ENCODE measurements around the gene LRTM2. TPM values are rescaled to one million over a fixed set of nuclear protein-coding genes. Genes with fewer than 3 reads are reported as not detected.

LRTM2 gene
- total RNA-seq, 3 donors from 2014 or later (not counting 1 experiment from before 2014, with no cell fraction given), result not detected

GRCh38 chr12:1777798-1778197 is 42.6 kb upstream of the LRTM2 start:
- Mint-ChIP-seq H3K4me3 (no peak overlapping the region), H3K9me3 (no peaks in the 10 kb centered on the region), H3K27ac (no peak overlapping the region), H3K36me3 (peaks cover 14% of the 10 kb centered on the region), H3K4me1 (peaks cover 31 to 33% of the 10 kb centered on the region in 2 donors), H3K27me3 (ENCODE audit: low read depth in 2 of 2) (no peaks in the 10 kb centered on the region)
- Histone ChIP-seq H3K27ac (ENCODE audit: low read length) (no peak overlapping the region), H3K36me3 (ENCODE audit: control insufficient read depth, insufficient read depth, low read length) (peaks cover 32% of the 10 kb centered on the region), H3K27me3 (ENCODE audit: control insufficient read depth, insufficient read depth, low read length) (no peaks in the 10 kb centered on the region), H3K4me3 (ENCODE audit: low read length) (no peak overlapping the region), H3K4me1 (ENCODE audit: control insufficient read depth, insufficient read depth, low read length) (no peaks in the 10 kb centered on the region), H3K9me3 (ENCODE audit: control insufficient read depth, insufficient read depth, low read length) (no peaks in the 10 kb centered on the region)
- DNase-seq, result no peak
- 95% methylated on average over 3 of the region's 5 CpGs for WGBS (ENCODE audit: insufficient coverage)
- no peak for ATAC-seq
- TF ChIP-seq CTCF (IDR thresholded peaks at IDR 0.05), result no peak
- intact Hi-C loops (cut with micrococcal nuclease), result no loop called here

DNA sequence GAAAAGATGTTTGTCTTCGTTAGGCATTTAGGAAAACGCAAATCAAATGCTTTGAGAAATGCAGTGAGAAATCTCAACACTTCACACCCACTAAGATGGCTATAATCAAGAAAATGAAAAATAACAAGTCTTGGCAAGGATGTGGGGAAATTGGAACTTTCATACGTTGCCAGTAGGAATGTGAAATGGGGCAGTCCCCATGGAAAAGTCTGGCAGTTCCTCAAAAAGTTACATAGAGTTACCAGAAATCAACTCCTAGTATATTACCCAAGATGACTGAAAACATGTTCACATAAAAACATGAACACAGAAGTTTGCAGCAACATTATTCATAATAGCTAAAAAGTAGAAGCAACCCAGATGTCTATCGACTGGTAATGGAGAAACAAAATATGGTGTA is 41.5 kb upstream of the LRTM2 start:
- Mint-ChIP-seq H3K9me3 (no peaks in the 10 kb centered on the region), H3K27ac (peak overlapping the region in 1 of 2 donors; percentile 34), H3K4me3 (no peak overlapping the region), H3K36me3 (peaks cover 14% of the 10 kb centered on the region), H3K27me3 (ENCODE audit: low read depth in 2 of 2) (no peaks in the 10 kb centered on the region), H3K4me1 (peaks cover 25 to 28% of the 10 kb centered on the region in 2 donors)
- Histone ChIP-seq H3K27me3 (ENCODE audit: control insufficient read depth, insufficient read depth, low read length) (no peaks in the 10 kb centered on the region), H3K36me3 (ENCODE audit: control insufficient read depth, insufficient read depth, low read length) (peaks cover 30% of the 10 kb centered on the region), H3K27ac (ENCODE audit: low read length) (no peak overlapping the region), H3K4me3 (ENCODE audit: low read length) (no peak overlapping the region), H3K9me3 (ENCODE audit: control insufficient read depth, insufficient read depth, low read length) (no peaks in the 10 kb centered on the region), H3K4me1 (ENCODE audit: control insufficient read depth, insufficient read depth, low read length) (no peaks in the 10 kb centered on the region)
- intact Hi-C loops (cut with micrococcal nuclease), result no loop called here
- no peak for TF ChIP-seq CTCF (IDR thresholded peaks at IDR 0.05)
- WGBS (ENCODE audit: insufficient coverage), result 98% methylated on average over 3 of the region's 4 CpGs
- ATAC-seq, result no peak
- DNase-seq, result no peak

- DNase-seq (no peak), ATAC-seq (no peak)
- 90% methylated on average over 1 of the region's 1 CpG for WGBS (ENCODE audit: insufficient coverage)
- TF ChIP-seq CTCF (IDR thresholded peaks at IDR 0.05), result no peak
- Histone ChIP-seq H3K9me3 (ENCODE audit: control insufficient read depth, insufficient read depth, low read length) (no peaks in the 10 kb centered on the region), H3K4me1 (ENCODE audit: control insufficient read depth, insufficient read depth, low read length) (no peaks in the 10 kb centered on the region), H3K27ac (ENCODE audit: low read length) (no peak overlapping the region), H3K4me3 (ENCODE audit: low read length) (no peak overlapping the region), H3K27me3 (ENCODE audit: control insufficient read depth, insufficient read depth, low read length) (no peaks in the 10 kb centered on the region), H3K36me3 (ENCODE audit: control insufficient read depth, insufficient read depth, low read length) (peaks cover 27% of the 10 kb centered on the region)
- H3K4me3 Mint-ChIP-seq, result no peak overlapping the region
- H3K27me3 Mint-ChIP-seq (ENCODE audit: low read depth in 2 of 2), result no peaks in the 10 kb centered on the region
- intact Hi-C loops (cut with micrococcal nuclease), result no loop called here
- peaks cover 14% of the 10 kb centered on the region for H3K36me3 Mint-ChIP-seq
- H3K9me3 Mint-ChIP-seq, result no peaks in the 10 kb centered on the region
- peaks cover 19 to 23% of the 10 kb centered on the region in 2 donors for H3K4me1 Mint-ChIP-seq
- no peak overlapping the region for H3K27ac Mint-ChIP-seq
Observed at GRCh38 chr12:1779783-1780182, 40.6 kb upstream of the LRTM2 start.

GRCh38 chr12:1781772-1782171 is 38.6 kb upstream of the LRTM2 start:
- H3K4me1 ChIP-seq (ENCODE audit: control insufficient read depth, insufficient read depth, low read length), result no peaks in the 10 kb centered on the region
- intact Hi-C loops (cut with micrococcal nuclease), result no loop called here
- peaks cover 14% of the 10 kb centered on the region for H3K36me3 Mint-ChIP-seq
- no peak overlapping the region for H3K27ac Mint-ChIP-seq
- no peaks in the 10 kb centered on the region for H3K27me3 ChIP-seq (ENCODE audit: control insufficient read depth, insufficient read depth, low read length)
- H3K9me3 ChIP-seq (ENCODE audit: control insufficient read depth, insufficient read depth, low read length), result no peaks in the 10 kb centered on the region
- no peak for TF ChIP-seq CTCF (IDR thresholded peaks at IDR 0.05)
- no peak overlapping the region for H3K4me3 ChIP-seq (ENCODE audit: low read length)
- DNase-seq, result no peak
- 36% methylated on average over 2 of the region's 2 CpGs for WGBS (ENCODE audit: insufficient coverage)
- no peak overlapping the region for H3K27ac ChIP-seq (ENCODE audit: low read length)
- no peaks in the 10 kb centered on the region for H3K27me3 Mint-ChIP-seq (ENCODE audit: low read depth in 2 of 2)
- H3K36me3 ChIP-seq (ENCODE audit: control insufficient read depth, insufficient read depth, low read length), result peaks cover 42% of the 10 kb centered on the region
- no peak for ATAC-seq
- H3K4me1 Mint-ChIP-seq, result peaks cover 1 to 9% of the 10 kb centered on the region in 2 donors
- H3K9me3 Mint-ChIP-seq, result no peaks in the 10 kb centered on the region
- no peak overlapping the region for H3K4me3 Mint-ChIP-seq
